ENCODE data around the gene IL22RA2.

IL22RA2 gene

GRCh38 chr6:137095651-137096238 is 77.7 kb downstream of the IL22RA2 start:
- DNase-seq (ENCODE audit: low spot score), result no peak

DNA sequence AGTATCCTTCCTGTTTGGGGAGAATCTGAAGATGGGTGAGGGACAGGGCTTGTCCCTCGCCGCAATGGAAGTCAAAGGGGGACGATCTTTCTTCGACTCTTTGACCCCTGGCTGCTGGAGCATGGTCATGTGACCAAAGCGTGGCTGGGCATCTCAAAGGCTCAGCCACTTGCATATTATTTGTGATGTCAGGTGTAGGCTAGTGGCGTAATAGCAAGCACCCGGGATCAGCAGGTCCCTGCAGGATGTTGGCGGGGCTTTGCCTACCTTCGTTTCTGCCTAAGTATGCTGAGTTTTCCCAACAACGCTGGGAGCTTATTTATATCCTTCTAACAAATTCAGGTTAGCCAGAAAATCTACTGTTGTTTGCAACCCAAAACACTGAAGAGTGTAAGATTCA is 78.4 kb downstream of the IL22RA2 start:
- DNase-seq (ENCODE audit: low spot score), result no peak

- peak; percentile 67 for DNase-seq (ENCODE audit: low spot score)
Measured at GRCh38 chr6:137094411-137095008, 78.9 kb downstream of the IL22RA2 start.

All from iPS-NIHi11 (cell line).